A673 (cell line): ENCODE data around the gene ZNF503. TPM values are rescaled to one million over a fixed set of nuclear protein-coding genes. Genes with fewer than 3 reads are reported as not detected.

Source experiments
- BruUV-seq: library from RNA; stranded (reverse); fragments of 400-500 nt; replicated peaks from 2 replicates; lab custom pipeline; 2021; lab: Mats Ljungman, UMichigan
- CTCF ChIA-PET: fragments of 300-600 bp; sonication (Branson Sonifier 250); formaldehyde crosslinking; loops from one replicate; lab custom pipeline; 2022; ENCODE audit warnings: antibody characterized with exemption; lab: Charles Lee
- POLR2A ChIA-PET: fragments of 300-600 bp; sonication (Branson Sonifier 250); formaldehyde crosslinking; loops from one replicate; lab custom pipeline; 2022; ENCODE audit warnings: antibody characterized with exemption; ENCODE audit not compliant: low non-redundant PET; lab: Charles Lee
- DNase-seq: peaks from one replicate; pipeline ENCODE4 v3.0.0-alpha.2; 2015; ENCODE audit warnings: low spot score
- H3K27ac ChIP-seq: fragments of 200-600 bp; sonication (generic); 2 replicates; pipeline ENCODE4 v1.5.1; 2016; ENCODE audit warnings: mixed run types, low read depth, mild to moderate bottlenecking, mixed read lengths, antibody characterized with exemption, low read length; ENCODE audit not compliant: poor library complexity, severe bottlenecking
- H3K27me3 ChIP-seq: fragments of 200-600 bp; sonication (generic); replicated peaks from 2 replicates; pipeline ENCODE4 v1.6.1; 2017; ENCODE audit warnings: mixed run types, low read depth, mild to moderate bottlenecking, mixed read lengths, antibody characterized with exemption, low read length; ENCODE audit not compliant: insufficient read depth, poor library complexity
- H3K36me3 ChIP-seq: fragments of 200-600 bp; sonication (generic); 2 replicates; pipeline ENCODE4 v1.6.1; 2016; ENCODE audit warnings: mixed run types, mild to moderate bottlenecking, mixed read lengths, antibody characterized with exemption, low read length; ENCODE audit not compliant: insufficient read depth, poor library complexity, severe bottlenecking
- H3K4me1 ChIP-seq: fragments of 200-600 bp; sonication (generic); 2 replicates; pipeline ENCODE4 v1.6.1; 2017; ENCODE audit warnings: mixed run types, mild to moderate bottlenecking, mixed read lengths, antibody characterized with exemption, low read length; ENCODE audit not compliant: insufficient read depth, poor library complexity, severe bottlenecking
- H3K4me3 ChIP-seq: fragments of 200-600 bp; sonication (generic); 2 replicates; pipeline ENCODE4 v1.5.1; 2016; ENCODE audit warnings: low read depth, mixed run types, mild to moderate bottlenecking, mixed read lengths, low read length; ENCODE audit not compliant: poor library complexity, severe bottlenecking
- H3K9me3 ChIP-seq: fragments of 200-600 bp; sonication (generic); 2 replicates; pipeline ENCODE4 v1.6.1; 2016; ENCODE audit warnings: mixed run types, low read depth, mild to moderate bottlenecking, mixed read lengths, antibody characterized with exemption, low read length; ENCODE audit not compliant: poor library complexity, severe bottlenecking
- EZH2 ChIP-seq: fragments of 200-600 bp; sonication (generic); IDR thresholded peaks from 2 replicates; pipeline ENCODE4 v1.6.1; 2017; ENCODE audit warnings: borderline replicate concordance, low read depth, mild to moderate bottlenecking, mixed read lengths, antibody characterized with exemption, low read length; ENCODE audit not compliant: poor library complexity, severe bottlenecking
- intact Hi-C: fragments of 100-400 bp; cut with micrococcal nuclease; formaldehyde crosslinking; loops from one replicate; pipeline ENCODE4 v1.10.0; 2022; ENCODE audit not compliant: unreplicated experiment
- total RNA-seq: library from RNA; stranded (reverse); gene quantifications from 2 replicates; pipeline ENCODE4 v1.2.3, GENCODE V29; 2021
- TF ChIP-seq, protein P1 (sequence below): fragments of 300-800, 200-600 bp; sonication (generic); conservative IDR thresholded peaks from 2 replicates; pipeline ENCODE4 v1.5.1; 2017; ENCODE audit warnings: low read depth, mild to moderate bottlenecking, antibody characterized with exemption, low read length, moderate library complexity, mixed read lengths

Gene ZNF503
- total RNA-seq, 1 experiment from 2014 or later: 1.2 TPM

DNA sequence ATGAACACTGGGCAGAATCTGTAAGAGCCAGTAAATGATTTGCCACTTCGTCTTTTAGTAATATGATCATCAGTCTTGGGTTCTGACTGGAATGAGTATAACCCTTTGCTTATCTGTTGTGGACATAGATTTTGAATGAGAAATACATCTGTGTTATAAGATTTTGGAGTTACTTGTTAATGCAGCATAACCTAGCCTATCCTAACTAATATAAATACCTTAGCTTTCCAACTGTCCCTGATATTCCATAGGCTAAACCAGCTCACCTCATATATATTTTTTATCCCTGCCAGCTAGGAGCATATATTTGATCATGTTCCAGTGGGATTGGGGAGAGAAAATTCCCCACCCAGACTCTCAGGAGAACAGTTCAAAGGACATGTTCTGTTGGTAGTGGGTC, 44.9 kb upstream of the ZNF503 start:
- H3K9me3 ChIP-seq: no peaks in the 10 kb centered on the region
- intact Hi-C loops: no loop called here
- BruUV-seq: no TSS peak
- no peak for TF ChIP-seq EZH2
- TF ChIP-seq, protein P1, sequence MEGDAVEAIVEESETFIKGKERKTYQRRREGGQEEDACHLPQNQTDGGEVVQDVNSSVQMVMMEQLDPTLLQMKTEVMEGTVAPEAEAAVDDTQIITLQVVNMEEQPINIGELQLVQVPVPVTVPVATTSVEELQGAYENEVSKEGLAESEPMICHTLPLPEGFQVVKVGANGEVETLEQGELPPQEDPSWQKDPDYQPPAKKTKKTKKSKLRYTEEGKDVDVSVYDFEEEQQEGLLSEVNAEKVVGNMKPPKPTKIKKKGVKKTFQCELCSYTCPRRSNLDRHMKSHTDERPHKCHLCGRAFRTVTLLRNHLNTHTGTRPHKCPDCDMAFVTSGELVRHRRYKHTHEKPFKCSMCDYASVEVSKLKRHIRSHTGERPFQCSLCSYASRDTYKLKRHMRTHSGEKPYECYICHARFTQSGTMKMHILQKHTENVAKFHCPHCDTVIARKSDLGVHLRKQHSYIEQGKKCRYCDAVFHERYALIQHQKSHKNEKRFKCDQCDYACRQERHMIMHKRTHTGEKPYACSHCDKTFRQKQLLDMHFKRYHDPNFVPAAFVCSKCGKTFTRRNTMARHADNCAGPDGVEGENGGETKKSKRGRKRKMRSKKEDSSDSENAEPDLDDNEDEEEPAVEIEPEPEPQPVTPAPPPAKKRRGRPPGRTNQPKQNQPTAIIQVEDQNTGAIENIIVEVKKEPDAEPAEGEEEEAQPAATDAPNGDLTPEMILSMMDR: no peak
- POLR2A ChIA-PET: no interaction called here
- DNase-seq: no peak
- CTCF ChIA-PET: no interaction called here
- no peak overlapping the region for H3K27ac ChIP-seq
- H3K27me3 ChIP-seq: peaks cover 21% of the 10 kb centered on the region
- H3K4me3 ChIP-seq: no peak overlapping the region
- no peaks in the 10 kb centered on the region for H3K36me3 ChIP-seq
- H3K4me1 ChIP-seq: no peaks in the 10 kb centered on the region

DNA sequence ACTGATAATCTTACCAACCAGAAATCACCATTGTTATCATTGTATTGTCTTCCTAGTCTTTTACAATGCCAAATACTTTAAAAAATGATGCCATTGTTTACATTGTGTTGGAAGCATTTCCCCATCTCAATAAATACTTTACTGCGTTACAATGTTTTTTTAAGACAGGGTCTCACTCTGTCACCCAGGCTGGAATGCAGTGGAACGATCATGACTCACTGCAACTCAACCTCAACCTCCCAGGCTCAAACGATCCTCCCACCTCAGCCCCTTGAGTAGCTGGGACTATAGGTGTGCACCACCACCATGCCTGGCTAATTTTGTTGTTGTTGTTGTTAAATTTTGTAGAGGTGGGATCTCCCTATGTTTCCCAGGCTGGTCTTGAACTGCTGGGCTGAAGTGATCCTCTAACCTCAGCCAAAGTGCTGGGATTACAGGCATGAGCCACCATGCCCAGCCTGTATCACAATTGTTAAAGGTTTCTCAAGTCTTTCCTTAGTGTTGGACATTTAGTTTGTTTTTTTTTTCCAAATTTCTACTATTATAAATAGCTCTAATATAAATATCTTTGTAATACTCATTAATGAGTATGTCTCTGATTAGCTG, 43.3 kb upstream of the ZNF503 start:
- DNase-seq: no peak
- Histone ChIP-seq H3K4me3 (no peak overlapping the region), H3K4me1 (no peaks in the 10 kb centered on the region), H3K27me3 (peaks cover 12% of the 10 kb centered on the region), H3K27ac (no peak overlapping the region), H3K9me3 (no peaks in the 10 kb centered on the region), H3K36me3 (no peaks in the 10 kb centered on the region)
- ChIA-PET CTCF (no interaction called here), POLR2A (no interaction called here)
- BruUV-seq: no TSS peak
- TF ChIP-seq EZH2: no peak
- TF ChIP-seq, protein P1: no peak
- intact Hi-C loops: no loop called here

DNA sequence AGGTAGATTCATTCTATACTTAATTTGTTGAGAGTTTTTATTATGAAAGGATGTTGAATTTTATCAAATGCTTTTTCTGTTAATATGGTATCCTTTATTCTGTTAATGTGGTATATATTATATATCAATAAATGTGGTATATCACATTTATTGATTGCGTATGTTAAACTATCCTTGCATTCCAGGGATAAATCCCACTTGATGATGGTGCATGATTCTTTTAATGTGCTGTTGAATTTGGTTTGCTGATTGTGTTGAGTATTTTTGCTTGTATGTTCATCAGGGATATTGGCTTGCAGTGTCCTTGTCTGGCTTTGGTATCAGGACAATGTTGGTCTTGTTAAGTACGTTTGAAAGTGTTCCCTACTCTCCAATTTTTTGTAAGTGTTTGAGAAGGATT, 41.8 kb upstream of the ZNF503 start:
- Histone ChIP-seq H3K36me3 (no peaks in the 10 kb centered on the region), H3K27me3 (peaks cover 11% of the 10 kb centered on the region), H3K4me3 (no peak overlapping the region), H3K9me3 (no peaks in the 10 kb centered on the region), H3K4me1 (no peaks in the 10 kb centered on the region), H3K27ac (no peak overlapping the region)
- TF ChIP-seq EZH2: no peak
- TF ChIP-seq, protein P1: no peak
- no TSS peak for BruUV-seq
- DNase-seq: no peak
- ChIA-PET POLR2A (no interaction called here), CTCF (no interaction called here)
- intact Hi-C loops: no loop called here
